Inflammatory macrophage treated with lipopolysaccharide for 4 hours (primary cell): ENCODE results near the gene PTMA.
A peak's percentile ranks its signal among the peaks of the same experiment; 100 is the strongest.

Source experiments
- DNase-seq: peaks from one replicate; pipeline ENCODE4 v3.0.0-alpha.2; 2020

The PTMA gene

GRCh38 chr2:231701456-231702373, 6.6 kb upstream of the PTMA start:
- no peak for DNase-seq

GRCh38 chr2:231704017-231704416, 4.3 kb upstream of the PTMA start:
- no peak for DNase-seq

- DNase-seq, result peak; percentile 99
Observed at GRCh38 chr2:231706731-231707624, 1.3 kb upstream of the PTMA start.

- peak; percentile 37 for DNase-seq
Observed at GRCh38 chr2:231707625-231707926, 749 bp upstream of the PTMA start.

GRCh38 chr2:231708773-231709635, 679 bp downstream of the PTMA start:
- peak; percentile 76 for DNase-seq

- DNase-seq, result no peak
Observed at GRCh38 chr2:231709636-231709980, 1.3 kb downstream of the PTMA start.

GRCh38 chr2:231709981-231710798, 1.9 kb downstream of the PTMA start:
- DNase-seq, result peak; percentile 86

- DNase-seq, result peak; percentile 67
Observed at GRCh38 chr2:231710799-231711676, 2.7 kb downstream of the PTMA start.

- no peak for DNase-seq
Observed at GRCh38 chr2:231711677-231712450, 3.5 kb downstream of the PTMA start.

GRCh38 chr2:231712451-231713021, 4.2 kb downstream of the PTMA start:
- DNase-seq, result peak; percentile 55

- DNase-seq, result peak; percentile 68
Observed at GRCh38 chr2:231713406-231713729, 5.0 kb downstream of the PTMA start.

GRCh38 chr2:231713730-231714638, 5.7 kb downstream of the PTMA start:
- peak; percentile 88 for DNase-seq

GRCh38 chr2:231714639-231715498, 6.5 kb downstream of the PTMA start:
- peak; percentile 60 for DNase-seq

- DNase-seq, result no peak
Observed at GRCh38 chr2:231715499-231715837, 7.1 kb downstream of the PTMA start.

GRCh38 chr2:231715988-231716616, 7.8 kb downstream of the PTMA start:
- no peak for DNase-seq

GRCh38 chr2:231716666-231717280, 8.4 kb downstream of the PTMA start:
- peak; percentile 47 for DNase-seq
